Natural killer cell (primary cell): ENCODE results near the gene DHX36. TPM values are rescaled to one million over a fixed set of nuclear protein-coding genes. Genes with fewer than 3 reads are reported as not detected.

Source experiments
- ATAC-seq, 3 donors: fragments of 150-1000 bp in 2 of 3; fragments of 200-7000 bp in 1 of 3; cut with Tn5 transposase; 1 replicate in 1 of 3; 2 replicates in 2 of 3; pipeline ENCODE4 v1.10.0; 2021; ENCODE audit warnings: mild to moderate bottlenecking in 2 of 3, moderate library complexity in 2 of 3
- DNase-seq, 2 donors: peaks; one replicate each; pipeline versions ENCODE4 v3.0.0 to v3.0.0-alpha.2; 2013 to 2021; ENCODE audit warnings: mixed read lengths in 1 of 2
- H3K27ac ChIP-seq: one replicate; pipeline ENCODE4 v1.5.1; 2013; ENCODE audit warnings: mild to moderate bottlenecking, low read length
- H3K27me3 ChIP-seq: one replicate; pipeline ENCODE4 v1.6.1; 2013; ENCODE audit warnings: low read length; ENCODE audit not compliant: control insufficient read depth, insufficient read depth
- H3K36me3 ChIP-seq: one replicate; pipeline ENCODE4 v1.6.1; 2013; ENCODE audit warnings: low read length; ENCODE audit not compliant: control insufficient read depth, insufficient read depth
- H3K4me1 ChIP-seq: one replicate; pipeline ENCODE4 v1.6.1; 2013; ENCODE audit warnings: low read length; ENCODE audit not compliant: control insufficient read depth, insufficient read depth
- H3K4me3 ChIP-seq: one replicate; pipeline ENCODE4 v1.5.1; 2013; ENCODE audit warnings: low read length
- H3K9me3 ChIP-seq: one replicate; pipeline ENCODE4 v1.6.1; 2013; ENCODE audit warnings: low read length; ENCODE audit not compliant: control insufficient read depth, insufficient read depth
- H3K27ac Mint-ChIP-seq, 2 donors: one replicate each; pipeline ENCODE4 v1.8.0; 2022; ENCODE audit warnings: mild to moderate bottlenecking in 2 of 2, mixed read lengths in 2 of 2, moderate library complexity in 1 of 2
- H3K27me3 Mint-ChIP-seq, 2 donors: one replicate each; pipeline ENCODE4 v1.8.0; 2022; ENCODE audit warnings: low read depth in 2 of 2, mixed read lengths in 2 of 2
- H3K36me3 Mint-ChIP-seq: one replicate; pipeline ENCODE4 v1.8.0; 2022; ENCODE audit warnings: mixed read lengths
- H3K4me1 Mint-ChIP-seq, 2 donors: one replicate each; pipeline ENCODE4 v1.8.0; 2022; ENCODE audit warnings: mixed read lengths in 2 of 2
- H3K4me3 Mint-ChIP-seq: one replicate; pipeline ENCODE4 v1.8.0; 2022; ENCODE audit warnings: mild to moderate bottlenecking, moderate library complexity, mixed read lengths
- H3K9me3 Mint-ChIP-seq, 2 donors: one replicate each; pipeline ENCODE4 v1.8.0; 2022; ENCODE audit warnings: mixed read lengths in 2 of 2
- WGBS: methylation state at CpG from one replicate; pipeline ENCODE4 v1.1.7; 2013; ENCODE audit warnings: missing lambda C conversion rate; ENCODE audit not compliant: insufficient coverage; 5-methylcytosine and 5-hydroxymethylcytosine counted together
- intact Hi-C: fragments of 100-400 bp; cut with micrococcal nuclease; formaldehyde crosslinking; loops from one replicate; pipeline ENCODE4 v1.14.2; 2022
- total RNA-seq, 4 donors: library from RNA; stranded (reverse); fragments of 120-200 nt in 1 of 4; gene quantifications; one replicate each; pipeline versions ENCODE4 v1.2.3 to v1.2.4, GENCODE V29; 2013 to 2022
- TF ChIP-seq, protein P1 (sequence below): fragments of 200-600 bp; IDR thresholded peaks from one replicate; pipeline ENCODE4 v1.8.0; 2022; ENCODE audit warnings: antibody characterized with exemption

DHX36 gene
- total RNA-seq, 3 donors from 2014 or later (not counting 1 experiment from before 2014, with no cell fraction given), result 97.3 to 111 (median 102) TPM

DNA sequence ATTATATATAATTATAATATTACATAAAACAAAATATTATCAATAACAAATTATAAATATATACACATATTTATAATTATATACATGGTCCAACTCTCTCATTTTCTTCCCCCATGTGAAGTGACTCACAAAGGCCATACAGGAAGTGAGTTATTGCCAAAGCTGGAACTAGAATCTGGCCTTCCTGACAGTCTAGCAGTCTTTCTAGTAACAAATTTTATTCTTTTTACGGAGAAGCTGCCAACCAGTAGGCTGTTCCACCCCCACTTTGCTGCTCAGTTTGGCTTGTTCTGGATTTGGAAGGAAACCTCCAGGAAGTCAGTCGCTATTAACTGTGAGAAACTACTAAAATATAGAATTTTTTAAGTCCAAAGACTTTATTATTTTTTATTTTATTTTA lies 79.6 kb downstream of the DHX36 start:
- Mint-ChIP-seq H3K4me3 (no peak overlapping the region), H3K36me3 (no peaks in the 10 kb centered on the region), H3K4me1 (peaks cover 0 to 4% of the 10 kb centered on the region in 2 donors), H3K27me3 (no peaks in the 10 kb centered on the region), H3K9me3 (no peaks in the 10 kb centered on the region), H3K27ac (no peak overlapping the region)
- Histone ChIP-seq H3K9me3 (no peaks in the 10 kb centered on the region), H3K4me3 (no peak overlapping the region), H3K27me3 (no peaks in the 10 kb centered on the region), H3K4me1 (no peaks in the 10 kb centered on the region), H3K36me3 (peaks cover 7% of the 10 kb centered on the region), H3K27ac (no peak overlapping the region)
- WGBS, result no CpG with 5 or more reads among the region's 2 CpGs
- intact Hi-C loops, result no loop called here
- no peak for ATAC-seq
- no peak for DNase-seq
- TF ChIP-seq, protein P1, sequence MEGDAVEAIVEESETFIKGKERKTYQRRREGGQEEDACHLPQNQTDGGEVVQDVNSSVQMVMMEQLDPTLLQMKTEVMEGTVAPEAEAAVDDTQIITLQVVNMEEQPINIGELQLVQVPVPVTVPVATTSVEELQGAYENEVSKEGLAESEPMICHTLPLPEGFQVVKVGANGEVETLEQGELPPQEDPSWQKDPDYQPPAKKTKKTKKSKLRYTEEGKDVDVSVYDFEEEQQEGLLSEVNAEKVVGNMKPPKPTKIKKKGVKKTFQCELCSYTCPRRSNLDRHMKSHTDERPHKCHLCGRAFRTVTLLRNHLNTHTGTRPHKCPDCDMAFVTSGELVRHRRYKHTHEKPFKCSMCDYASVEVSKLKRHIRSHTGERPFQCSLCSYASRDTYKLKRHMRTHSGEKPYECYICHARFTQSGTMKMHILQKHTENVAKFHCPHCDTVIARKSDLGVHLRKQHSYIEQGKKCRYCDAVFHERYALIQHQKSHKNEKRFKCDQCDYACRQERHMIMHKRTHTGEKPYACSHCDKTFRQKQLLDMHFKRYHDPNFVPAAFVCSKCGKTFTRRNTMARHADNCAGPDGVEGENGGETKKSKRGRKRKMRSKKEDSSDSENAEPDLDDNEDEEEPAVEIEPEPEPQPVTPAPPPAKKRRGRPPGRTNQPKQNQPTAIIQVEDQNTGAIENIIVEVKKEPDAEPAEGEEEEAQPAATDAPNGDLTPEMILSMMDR, result no peak

DNA sequence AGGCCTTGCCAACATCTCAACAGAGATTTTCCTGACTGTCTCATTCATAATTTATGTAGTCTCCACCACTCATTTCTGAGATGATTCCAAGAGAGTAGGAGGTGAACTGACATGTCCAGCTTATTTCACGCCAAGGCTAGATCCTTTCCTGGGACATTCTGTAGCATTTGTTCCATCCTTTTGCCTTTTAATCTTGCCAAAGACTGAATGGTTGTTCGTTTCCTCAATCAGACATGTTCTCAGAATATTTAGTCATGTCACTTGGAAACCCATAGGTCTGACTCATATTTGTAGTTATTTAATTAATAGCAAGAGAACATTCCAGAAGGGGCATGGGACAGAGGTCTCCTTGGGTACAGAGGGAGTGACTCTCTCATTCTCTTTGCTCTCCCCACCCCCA lies 80.9 kb downstream of the DHX36 start:
- Histone ChIP-seq H3K27me3 (no peaks in the 10 kb centered on the region), H3K27ac (no peak overlapping the region), H3K4me3 (no peak overlapping the region), H3K9me3 (no peaks in the 10 kb centered on the region), H3K36me3 (no peaks in the 10 kb centered on the region), H3K4me1 (no peaks in the 10 kb centered on the region)
- no peak for ATAC-seq
- Mint-ChIP-seq H3K9me3 (peaks cover 0 to 2% of the 10 kb centered on the region in 2 donors), H3K27ac (no peak overlapping the region), H3K36me3 (no peaks in the 10 kb centered on the region), H3K27me3 (peaks cover 0 to 4% of the 10 kb centered on the region in 2 donors), H3K4me3 (no peak overlapping the region), H3K4me1 (peaks cover 0 to 4% of the 10 kb centered on the region in 2 donors)
- TF ChIP-seq, protein P1, result no peak
- DNase-seq, result no peak
- 93% methylated on average over 1 of the region's 2 CpGs for WGBS
- intact Hi-C loops, result no loop called here

DNA sequence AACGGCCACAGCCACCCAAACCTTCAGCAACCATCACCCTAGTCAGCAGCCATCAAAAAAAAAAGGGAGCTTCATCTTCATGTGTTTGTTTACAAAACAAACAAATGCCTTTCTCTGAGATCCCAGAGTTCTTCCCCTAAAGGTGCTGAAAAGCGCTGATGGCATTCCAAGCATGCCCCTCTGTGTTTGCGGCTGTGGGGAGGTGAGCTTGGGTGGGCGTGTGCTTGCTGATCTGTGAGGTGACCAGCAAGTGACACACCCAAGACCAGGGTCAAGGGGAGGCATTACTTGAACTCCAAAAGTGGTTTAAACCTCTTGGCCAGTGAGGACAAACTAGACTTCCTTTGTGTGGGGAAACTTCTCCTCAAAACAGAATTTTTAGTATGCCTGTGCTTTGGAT lies 81.5 kb downstream of the DHX36 start:
- Histone ChIP-seq H3K9me3 (no peaks in the 10 kb centered on the region), H3K4me1 (no peaks in the 10 kb centered on the region), H3K36me3 (no peaks in the 10 kb centered on the region), H3K27me3 (no peaks in the 10 kb centered on the region), H3K27ac (no peak overlapping the region), H3K4me3 (no peak overlapping the region)
- Mint-ChIP-seq H3K36me3 (no peaks in the 10 kb centered on the region), H3K4me3 (no peak overlapping the region), H3K27me3 (peaks cover 0 to 4% of the 10 kb centered on the region in 2 donors), H3K9me3 (peaks cover 0 to 2% of the 10 kb centered on the region in 2 donors), H3K4me1 (peaks cover 0 to 4% of the 10 kb centered on the region in 2 donors), H3K27ac (no peak overlapping the region)
- ATAC-seq, result no peak
- TF ChIP-seq, protein P1, result no peak
- intact Hi-C loops, result no loop called here
- 94% methylated on average over 4 of the region's 4 CpGs for WGBS
- DNase-seq, result no peak

DNA sequence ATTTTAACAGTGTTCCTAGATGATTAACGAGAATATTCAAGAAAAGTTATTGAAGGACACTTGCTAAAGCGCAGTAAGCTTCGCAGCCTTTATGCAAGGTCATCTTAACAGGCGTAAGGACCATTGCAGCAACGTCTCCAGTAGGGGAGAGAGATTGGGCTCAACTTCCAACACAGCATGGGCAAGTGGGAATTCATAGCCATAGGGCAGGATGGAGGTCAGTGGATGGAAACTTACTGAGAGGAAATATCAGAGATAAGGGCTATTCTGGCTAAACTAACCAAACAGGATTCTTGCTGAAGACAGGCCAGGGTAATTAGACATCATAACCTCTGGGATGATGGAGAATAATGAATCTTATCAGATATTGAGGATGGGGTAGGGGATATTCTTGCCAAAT lies 82.8 kb downstream of the DHX36 start:
- 90% methylated on average over 5 of the region's 5 CpGs for WGBS
- H3K27me3 Mint-ChIP-seq, result peaks cover 0 to 4% of the 10 kb centered on the region in 2 donors
- no peaks in the 10 kb centered on the region for H3K9me3 ChIP-seq
- no peak overlapping the region for H3K27ac ChIP-seq
- TF ChIP-seq, protein P1, result no peak
- intact Hi-C loops, result no loop called here
- H3K4me3 ChIP-seq, result no peak overlapping the region
- DNase-seq (no peak), ATAC-seq (no peak)
- H3K4me3 Mint-ChIP-seq, result no peak overlapping the region
- peaks cover 0 to 2% of the 10 kb centered on the region in 2 donors for H3K9me3 Mint-ChIP-seq
- H3K36me3 Mint-ChIP-seq, result no peaks in the 10 kb centered on the region
- H3K4me1 ChIP-seq, result no peaks in the 10 kb centered on the region
- H3K27ac Mint-ChIP-seq, result no peak overlapping the region
- H3K27me3 ChIP-seq, result no peaks in the 10 kb centered on the region
- no peaks in the 10 kb centered on the region for H3K36me3 ChIP-seq
- H3K4me1 Mint-ChIP-seq, result peaks cover 0 to 4% of the 10 kb centered on the region in 2 donors
